ENCODE results near the gene SMAD9.

GRCh38 chr13:36966404-36966803, 46.4 kb upstream of the SMAD9 start:
- no peak for TF ChIP-seq CTCF (conservative IDR thresholded peaks at IDR 0.05 in 1 of 2, IDR thresholded peaks at IDR 0.05 in 1 of 2; ENCODE audit: low read depth in 1 of 2, low read length in 2 of 2)
- TF ChIP-seq EZH2 (IDR thresholded peaks at IDR 0.05; ENCODE audit: low read length, missing control alignments) = no peak
